DOHH2 (cell line): ENCODE data around the gene KIAA1328.

Experiments
- H3F3A ChIP-seq: fragments of 200-600 bp; sonication (generic), shearing (Covaris generic); 2 replicates; pipeline ENCODE4 v1.6.0; 2016; ENCODE audit warnings: antibody characterized with exemption, mild to moderate bottlenecking; ENCODE audit not compliant: control insufficient read depth, insufficient read depth
- H3K27ac ChIP-seq: fragments of 200-600 bp; sonication (generic); 2 replicates; pipeline ENCODE4 v1.5.1; 2014; ENCODE audit warnings: low read depth, mild to moderate bottlenecking, low read length, moderate library complexity
- H3K27me3 ChIP-seq: fragments of 200-600 bp; sonication (generic); 2 replicates; pipeline ENCODE4 v1.6.1; 2014; ENCODE audit warnings: mild to moderate bottlenecking, low read length, mixed read lengths; ENCODE audit not compliant: control insufficient read depth
- H3K36me3 ChIP-seq: fragments of 200-600 bp; sonication (generic); 2 replicates; pipeline ENCODE4 v1.6.1; 2014; ENCODE audit warnings: mild to moderate bottlenecking, low read length, moderate library complexity, mixed read lengths; ENCODE audit not compliant: control insufficient read depth
- H3K4me1 ChIP-seq: fragments of 200-600 bp; sonication (generic); 2 replicates; pipeline ENCODE4 v1.6.1; 2014; ENCODE audit warnings: mild to moderate bottlenecking, low read length, mixed read lengths; ENCODE audit not compliant: control insufficient read depth
- H3K4me2 ChIP-seq: fragments of 200-600 bp; sonication (generic); 2 replicates; pipeline ENCODE4 v1.6.0; 2014; ENCODE audit warnings: mild to moderate bottlenecking, low read length, moderate library complexity
- H3K4me3 ChIP-seq: fragments of 200-600 bp; sonication (generic); 2 replicates; pipeline ENCODE4 v1.5.1; 2014; ENCODE audit warnings: mild to moderate bottlenecking, low read length, mixed read lengths
- H3K79me2 ChIP-seq: fragments of 200-600 bp; sonication (generic); 2 replicates; pipeline ENCODE4 v1.6.1; 2014; ENCODE audit warnings: mild to moderate bottlenecking, low read length, mixed read lengths; ENCODE audit not compliant: control insufficient read depth
- H3K9me2 ChIP-seq: fragments of 200-600 bp; sonication (generic); replicated peaks from 2 replicates; pipeline ENCODE4 v1.6.1; 2014; ENCODE audit warnings: mild to moderate bottlenecking, low read length, mixed read lengths; ENCODE audit not compliant: control insufficient read depth
- H3K9me3 ChIP-seq: fragments of 200-600 bp; sonication (generic); 2 replicates; pipeline ENCODE4 v1.6.1; 2014; ENCODE audit warnings: antibody characterized with exemption, low read length, mixed read lengths; ENCODE audit not compliant: control insufficient read depth, insufficient read depth
- H4K20me1 ChIP-seq: fragments of 200-600 bp; sonication (generic); 2 replicates; pipeline ENCODE4 v1.6.0; 2014; ENCODE audit warnings: low read depth, mild to moderate bottlenecking, antibody characterized with exemption, low read length, moderate library complexity; ENCODE audit not compliant: control insufficient read depth, insufficient read depth
- CTCF ChIP-seq: fragments of 200-600 bp; sonication (generic); IDR thresholded peaks from one replicate; pipeline ENCODE4 v1.5.1; 2014; ENCODE audit warnings: antibody characterized with exemption, mild to moderate bottlenecking, low read depth, low read length; ENCODE audit not compliant: poor library complexity, severe bottlenecking
- EZH2phosphoT487 ChIP-seq: fragments of 200-600 bp; sonication (generic); IDR thresholded peaks from 2 replicates; pipeline ENCODE4 v1.6.1; 2017; ENCODE audit warnings: borderline replicate concordance, mild to moderate bottlenecking, antibody characterized with exemption, low read length, moderate library complexity, mixed read lengths

Gene KIAA1328

GRCh38 chr18:37065254-37065653 is 236.3 kb downstream of the KIAA1328 start:
- H3K36me3 ChIP-seq: no peaks in the 10 kb centered on the region
- no peaks in the 10 kb centered on the region for H3K9me2 ChIP-seq
- H3K27ac ChIP-seq: no peak overlapping the region
- H3K4me1 ChIP-seq: no peaks in the 10 kb centered on the region
- H3K27me3 ChIP-seq: no peaks in the 10 kb centered on the region
- no peaks in the 10 kb centered on the region for H3F3A ChIP-seq
- H3K4me3 ChIP-seq: no peak overlapping the region
- no peak overlapping the region for H3K4me2 ChIP-seq
- H3K9me3 ChIP-seq: no peaks in the 10 kb centered on the region
- H4K20me1 ChIP-seq: no peaks in the 10 kb centered on the region
- TF ChIP-seq CTCF (no peak), EZH2phosphoT487 (no peak)
- H3K79me2 ChIP-seq: no peaks in the 10 kb centered on the region

GRCh38 chr18:37084912-37085311 is 256.0 kb downstream of the KIAA1328 start:
- H3K27me3 ChIP-seq: no peaks in the 10 kb centered on the region
- no peaks in the 10 kb centered on the region for H3F3A ChIP-seq
- no peak overlapping the region for H3K27ac ChIP-seq
- no peak for TF ChIP-seq EZH2phosphoT487
- TF ChIP-seq CTCF: no peak
- no peaks in the 10 kb centered on the region for H3K79me2 ChIP-seq
- no peak overlapping the region for H3K4me3 ChIP-seq
- no peaks in the 10 kb centered on the region for H4K20me1 ChIP-seq
- no peaks in the 10 kb centered on the region for H3K9me2 ChIP-seq
- no peaks in the 10 kb centered on the region for H3K9me3 ChIP-seq
- no peaks in the 10 kb centered on the region for H3K36me3 ChIP-seq
- no peaks in the 10 kb centered on the region for H3K4me1 ChIP-seq
- H3K4me2 ChIP-seq: no peak overlapping the region

- no peaks in the 10 kb centered on the region for H4K20me1 ChIP-seq
- no peak overlapping the region for H3K4me2 ChIP-seq
- H3K36me3 ChIP-seq: no peaks in the 10 kb centered on the region
- TF ChIP-seq CTCF: no peak
- TF ChIP-seq EZH2phosphoT487: no peak
- no peaks in the 10 kb centered on the region for H3K27me3 ChIP-seq
- no peaks in the 10 kb centered on the region for H3F3A ChIP-seq
- H3K4me1 ChIP-seq: no peaks in the 10 kb centered on the region
- H3K9me3 ChIP-seq: no peaks in the 10 kb centered on the region
- no peak overlapping the region for H3K4me3 ChIP-seq
- H3K9me2 ChIP-seq: no peaks in the 10 kb centered on the region
- no peaks in the 10 kb centered on the region for H3K79me2 ChIP-seq
- no peak overlapping the region for H3K27ac ChIP-seq
Observed at GRCh38 chr18:37085362-37085761, 256.4 kb downstream of the KIAA1328 start.
